TTC549 (cell line): Measurements from ENCODE around the gene TMEM164.

Source experiments
- FAIRE-seq: peaks from 2 replicates; lab custom pipeline; 2012; peaks lifted over from hg19 to GRCh38; lab: Jason Lieb, UNC

TMEM164 gene

DNA sequence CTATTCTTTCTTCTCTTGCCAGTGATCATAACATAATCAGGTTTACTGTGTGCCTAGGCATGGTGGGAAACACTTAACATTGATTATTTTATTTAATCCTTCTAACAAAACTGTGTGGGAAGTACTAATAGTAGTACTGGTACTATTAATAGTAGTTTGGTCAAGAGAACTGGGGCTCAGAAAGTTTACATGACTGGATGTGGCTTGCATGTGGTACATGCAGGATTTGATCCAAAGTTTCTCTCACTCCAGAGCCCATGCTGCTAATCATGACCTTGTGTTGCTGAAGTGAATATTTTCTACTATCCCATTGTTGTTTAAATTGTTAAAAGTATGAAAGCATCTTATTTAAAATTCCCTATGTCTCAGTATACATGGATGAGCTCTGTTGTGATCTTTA is 78.4 kb downstream of the TMEM164 start:
- no peak for FAIRE-seq

- FAIRE-seq = no peak
Observed at GRCh38 chrX:110081740-110082139, 78.8 kb downstream of the TMEM164 start.

DNA sequence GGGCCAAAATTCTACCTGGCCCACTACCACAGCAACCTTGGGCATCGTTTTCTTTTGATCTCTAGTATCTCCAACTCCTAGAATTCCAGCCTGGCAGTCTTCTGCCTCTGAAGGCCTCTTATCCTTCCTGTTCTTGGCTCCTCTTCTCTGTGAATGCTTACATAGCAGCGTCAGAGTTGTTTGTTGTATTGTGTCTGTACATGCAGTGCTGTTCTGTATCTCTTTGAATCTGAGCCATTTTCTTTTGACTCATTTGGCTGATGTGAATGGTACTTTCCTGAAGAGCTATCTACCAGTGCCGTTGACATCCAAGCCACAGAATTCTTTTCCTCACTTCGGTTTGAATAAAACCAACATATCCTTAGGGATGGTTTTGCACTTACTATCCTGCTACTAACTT is 79.2 kb downstream of the TMEM164 start:
- no peak for FAIRE-seq

GRCh38 chrX:110086162-110086915 is 83.4 kb downstream of the TMEM164 start:
- no peak for FAIRE-seq

DNA sequence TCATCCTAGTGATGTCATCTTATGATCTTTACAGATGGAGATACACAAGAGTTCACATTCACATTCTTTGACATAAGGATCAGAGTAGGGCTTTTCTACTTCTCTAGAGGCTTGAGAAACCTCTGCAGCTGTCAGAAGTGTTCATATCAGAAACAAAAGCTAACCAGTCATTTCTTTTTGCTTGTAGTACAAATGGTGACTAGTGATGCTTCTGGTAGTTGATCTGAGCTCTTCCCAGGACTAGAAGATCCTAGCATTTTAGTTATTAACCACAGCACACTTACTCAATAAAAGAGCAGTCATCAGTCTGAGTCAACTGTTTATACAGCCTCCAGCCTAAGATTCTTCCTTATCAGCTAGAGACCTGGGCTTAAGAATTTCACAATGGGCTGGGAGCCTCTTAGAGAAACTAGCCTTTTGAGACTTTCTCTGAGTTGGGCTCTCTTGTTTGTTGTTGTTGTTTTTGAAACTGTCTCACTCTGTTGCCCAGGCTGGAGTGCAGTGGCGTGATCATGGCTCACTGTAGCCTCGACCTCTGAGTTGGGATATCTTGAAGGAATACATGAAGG is 84.1 kb downstream of the TMEM164 start:
- FAIRE-seq = no peak

- FAIRE-seq = no peak
Observed at GRCh38 chrX:110087485-110088356, 84.8 kb downstream of the TMEM164 start.

DNA sequence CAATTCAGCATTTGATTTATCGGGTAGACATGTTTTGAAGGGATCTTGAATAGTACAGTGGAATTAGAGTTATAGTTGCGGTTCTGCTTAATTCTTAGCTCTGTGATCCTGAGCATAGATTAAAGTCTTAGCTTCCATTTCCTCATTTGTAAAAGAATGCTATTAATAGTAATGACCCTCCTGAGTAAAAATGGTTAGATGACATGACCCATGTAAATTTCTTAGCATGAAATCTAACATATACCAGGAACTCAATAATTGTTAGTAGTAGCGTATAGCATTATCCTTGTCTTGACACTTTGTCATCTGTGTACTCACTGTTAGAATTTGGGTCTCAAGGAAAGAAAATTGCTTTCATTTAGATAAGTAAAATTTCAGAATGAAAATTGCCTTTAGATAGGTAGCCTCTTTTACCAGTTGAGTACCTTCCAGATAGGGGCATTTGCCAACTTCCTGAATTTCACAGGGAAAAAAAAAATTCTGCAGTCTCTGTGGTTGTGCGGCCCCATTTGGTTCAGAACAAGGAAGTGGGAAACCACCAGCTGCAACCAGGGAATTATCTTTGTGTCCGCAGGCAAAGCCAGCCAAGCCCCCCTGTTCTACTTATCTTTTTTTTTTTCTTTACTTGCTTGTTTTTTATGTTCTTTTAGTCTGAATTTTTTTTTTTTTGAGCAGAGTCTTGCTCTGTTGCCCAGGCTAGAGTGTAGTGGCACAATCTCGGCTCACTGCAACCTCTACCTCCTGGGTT is 86.9 kb downstream of the TMEM164 start:
- no peak for FAIRE-seq

- FAIRE-seq = no peak
Observed at GRCh38 chrX:110097920-110098319, 95.0 kb downstream of the TMEM164 start.

GRCh38 chrX:110103344-110103743 is 100.4 kb downstream of the TMEM164 start:
- FAIRE-seq = no peak

DNA sequence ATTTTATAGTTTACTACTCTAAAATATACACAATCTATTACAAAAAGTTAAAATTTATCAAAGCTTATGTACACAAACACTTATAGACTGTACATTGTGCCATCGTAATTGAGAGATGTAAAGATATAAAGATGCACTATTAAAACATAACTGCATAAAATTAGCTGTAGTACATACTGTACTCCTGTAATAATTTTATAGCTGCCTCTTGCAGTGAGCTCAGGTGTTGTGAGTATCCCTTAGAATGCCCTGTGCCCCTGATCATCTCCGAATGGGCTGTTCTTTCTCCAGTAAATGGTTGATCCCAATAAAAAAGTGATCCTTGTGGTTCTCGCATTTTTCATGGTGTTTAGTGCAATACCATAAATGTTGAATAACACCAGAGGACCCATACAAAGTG is 101.2 kb downstream of the TMEM164 start:
- FAIRE-seq = no peak

- no peak for FAIRE-seq
Observed at GRCh38 chrX:110108381-110108821, 105.5 kb downstream of the TMEM164 start.

DNA sequence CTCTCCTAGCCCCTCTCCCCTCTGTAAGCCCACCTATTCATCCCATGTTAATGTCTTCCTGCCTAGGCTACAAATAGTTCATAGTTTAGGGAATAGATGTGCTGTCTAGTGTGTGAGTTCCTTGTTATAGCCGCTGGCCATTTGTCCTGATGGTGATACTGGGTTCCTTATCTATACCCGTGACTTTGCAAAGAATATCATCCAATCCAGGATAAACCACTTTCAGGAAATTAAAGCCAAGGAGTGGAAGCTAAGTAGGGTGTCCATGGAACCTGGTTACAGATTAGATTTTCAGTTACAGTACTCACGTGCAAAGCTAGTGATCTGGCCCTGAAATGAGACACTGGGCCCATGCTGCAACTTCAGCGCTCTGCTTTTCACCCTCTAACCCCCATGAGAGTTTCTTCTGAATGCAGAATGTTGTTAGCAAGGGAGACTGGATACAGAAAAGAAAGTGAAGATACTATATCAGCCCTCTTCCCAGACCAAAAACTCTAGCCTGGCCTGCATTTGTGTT is 111.4 kb downstream of the TMEM164 start:
- FAIRE-seq = no peak

- no peak for FAIRE-seq
Observed at GRCh38 chrX:110116066-110116980, 113.4 kb downstream of the TMEM164 start.

DNA sequence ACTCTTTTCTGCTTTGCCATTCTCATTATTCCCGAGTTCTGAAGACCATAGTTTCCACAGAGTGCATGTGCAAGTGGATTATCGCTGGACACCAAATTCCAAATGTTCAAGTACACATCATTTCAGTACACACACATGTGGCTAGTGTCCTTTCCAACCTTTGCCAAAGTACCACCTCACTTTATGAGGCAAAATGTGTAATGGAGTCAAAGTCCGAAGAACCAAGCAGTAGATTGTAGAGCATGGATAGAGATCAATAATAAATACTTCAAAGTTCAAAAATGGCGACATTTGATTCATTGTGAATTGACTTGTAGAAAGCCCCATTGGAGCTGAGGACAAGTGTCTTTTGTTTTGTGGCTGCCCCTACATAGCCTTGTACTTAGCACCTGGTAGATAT is 115.6 kb downstream of the TMEM164 start:
- FAIRE-seq = no peak

GRCh38 chrX:110119480-110119879 is 116.6 kb downstream of the TMEM164 start:
- FAIRE-seq = no peak

DNA sequence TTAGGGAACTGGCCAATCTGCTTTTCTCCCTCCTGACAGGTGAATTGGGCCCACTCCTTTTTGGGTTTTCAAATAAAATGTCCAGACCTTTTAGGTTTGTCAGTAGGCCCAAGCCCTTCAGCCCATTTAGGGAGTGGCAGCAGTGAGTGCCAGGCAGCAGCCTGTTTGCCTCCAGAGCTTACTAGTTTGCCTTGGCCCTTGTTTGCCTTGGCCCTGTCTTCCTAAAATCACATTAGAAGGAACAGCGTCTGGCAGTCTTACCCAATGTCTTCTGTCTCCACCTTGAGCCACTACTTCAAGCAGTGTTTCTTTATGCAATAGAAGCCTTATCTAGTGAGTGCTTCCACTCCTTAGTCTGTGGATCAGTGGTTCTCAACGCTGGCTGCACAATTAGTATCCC is 117.1 kb downstream of the TMEM164 start:
- no peak for FAIRE-seq

DNA sequence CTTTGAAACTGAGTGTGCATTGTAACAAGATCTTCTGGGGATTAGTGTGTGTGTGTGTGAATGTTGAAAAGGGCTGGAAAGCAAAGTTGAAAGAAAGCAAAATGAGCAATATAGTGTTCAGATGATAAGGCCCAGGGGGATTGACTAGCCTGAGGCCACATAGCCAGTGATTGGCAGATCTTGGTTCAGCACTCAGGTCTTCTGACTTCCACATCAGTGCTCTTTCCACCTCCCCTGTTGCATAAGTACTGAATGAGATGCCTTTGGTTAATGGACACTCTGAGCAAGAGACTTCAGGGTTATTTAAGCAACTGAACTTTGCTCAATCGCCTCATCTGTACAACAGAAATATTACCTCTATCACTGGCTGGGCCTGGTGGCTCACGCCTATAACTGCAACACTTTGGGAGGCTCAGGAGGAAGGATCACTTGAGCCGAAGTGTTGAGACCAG is 120.4 kb downstream of the TMEM164 start:
- FAIRE-seq = no peak

DNA sequence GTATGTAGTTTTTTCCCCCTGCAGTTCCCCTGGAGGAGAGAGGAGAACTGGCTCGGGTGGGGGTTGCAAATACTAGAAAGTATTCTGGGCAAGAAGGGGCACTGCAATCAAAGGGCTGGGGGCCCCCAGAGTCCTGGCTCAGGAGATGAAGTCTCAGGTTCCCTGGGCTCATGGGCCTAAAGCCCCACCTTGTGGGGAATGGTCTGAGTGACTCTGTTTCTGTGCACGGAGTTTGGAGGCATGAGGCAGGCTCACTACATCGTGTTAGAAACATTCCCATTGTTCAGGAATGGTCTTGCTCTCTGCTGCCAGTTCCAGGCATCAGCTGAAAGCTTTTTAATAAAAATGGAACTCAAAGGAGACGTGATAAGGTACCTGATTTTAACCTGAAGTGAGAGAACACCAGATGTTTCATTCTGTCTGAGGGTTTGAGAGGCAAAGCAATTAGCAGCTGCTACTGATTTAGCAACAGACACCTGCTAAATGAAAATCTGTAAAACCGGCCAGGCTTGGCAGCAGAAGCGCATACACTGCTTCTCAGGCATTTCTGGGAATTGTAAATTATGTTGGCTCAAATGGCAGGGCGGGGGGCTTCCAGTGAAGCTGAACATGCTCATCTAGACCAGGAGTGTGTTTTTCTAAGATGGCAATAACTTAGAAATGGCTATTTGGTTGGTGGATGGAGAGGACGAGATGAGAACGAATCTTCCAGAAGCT is 122.7 kb downstream of the TMEM164 start:
- FAIRE-seq = no peak

DNA sequence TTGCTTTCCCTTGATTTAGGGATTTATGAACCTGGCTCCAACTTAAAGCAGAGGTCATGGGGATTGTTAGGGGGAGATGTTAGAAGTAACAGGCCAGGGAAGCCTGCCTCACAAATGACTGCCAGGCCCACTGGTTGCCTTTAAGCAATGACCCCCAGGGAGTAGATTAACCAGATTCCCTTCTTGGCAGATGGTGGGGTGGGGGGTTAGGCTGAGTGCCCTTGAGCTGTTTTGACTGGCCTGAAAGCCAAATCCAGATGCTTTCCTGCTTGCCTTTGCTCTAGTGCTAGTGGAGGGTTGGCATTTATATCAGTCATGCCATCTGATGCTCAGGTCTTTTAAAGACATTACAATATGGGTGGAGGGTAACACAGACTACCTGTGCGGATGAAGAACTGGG is 128.1 kb downstream of the TMEM164 start:
- no peak for FAIRE-seq

DNA sequence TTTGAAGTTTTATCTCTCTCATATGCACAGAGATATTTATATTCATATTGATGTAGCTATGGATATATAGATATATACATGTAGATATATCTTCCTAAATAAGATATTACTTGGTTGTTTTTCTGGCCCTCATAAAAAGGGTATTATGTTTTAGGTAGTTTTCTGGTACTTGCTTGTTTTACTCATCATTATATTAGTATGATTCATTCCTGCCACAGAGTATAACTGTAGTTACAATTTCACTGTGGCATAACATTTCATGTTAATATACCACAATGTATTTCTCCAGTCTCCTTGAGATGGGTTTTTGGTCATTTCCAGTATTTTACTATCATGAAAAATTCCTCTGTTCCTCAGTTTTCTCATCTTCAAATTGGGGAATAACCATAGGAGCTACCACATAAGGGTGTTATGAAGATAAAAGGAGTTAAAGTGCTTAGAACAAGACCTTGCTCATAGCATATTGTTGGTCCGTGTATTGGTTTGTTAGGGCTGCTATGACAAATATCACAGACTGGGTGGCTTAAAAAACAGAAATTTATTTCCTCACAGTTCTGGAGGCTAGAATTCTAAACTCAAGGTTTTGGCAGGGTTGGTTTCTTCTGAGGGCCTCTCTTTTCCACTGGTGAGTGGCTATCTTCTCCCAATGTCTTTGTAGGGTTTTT is 129.7 kb downstream of the TMEM164 start:
- FAIRE-seq = no peak
